GM12801 (cell line): ENCODE results near the gene WDR91.

ENCODE experiments used
- CTCF ChIP-seq: IDR thresholded peaks from one replicate; pipeline ENCODE4 v1.5.1; 2011; ENCODE audit warnings: control low read depth; ENCODE audit not compliant: insufficient read length; ENCODE audit errors: extremely low read depth

WDR91 gene

DNA sequence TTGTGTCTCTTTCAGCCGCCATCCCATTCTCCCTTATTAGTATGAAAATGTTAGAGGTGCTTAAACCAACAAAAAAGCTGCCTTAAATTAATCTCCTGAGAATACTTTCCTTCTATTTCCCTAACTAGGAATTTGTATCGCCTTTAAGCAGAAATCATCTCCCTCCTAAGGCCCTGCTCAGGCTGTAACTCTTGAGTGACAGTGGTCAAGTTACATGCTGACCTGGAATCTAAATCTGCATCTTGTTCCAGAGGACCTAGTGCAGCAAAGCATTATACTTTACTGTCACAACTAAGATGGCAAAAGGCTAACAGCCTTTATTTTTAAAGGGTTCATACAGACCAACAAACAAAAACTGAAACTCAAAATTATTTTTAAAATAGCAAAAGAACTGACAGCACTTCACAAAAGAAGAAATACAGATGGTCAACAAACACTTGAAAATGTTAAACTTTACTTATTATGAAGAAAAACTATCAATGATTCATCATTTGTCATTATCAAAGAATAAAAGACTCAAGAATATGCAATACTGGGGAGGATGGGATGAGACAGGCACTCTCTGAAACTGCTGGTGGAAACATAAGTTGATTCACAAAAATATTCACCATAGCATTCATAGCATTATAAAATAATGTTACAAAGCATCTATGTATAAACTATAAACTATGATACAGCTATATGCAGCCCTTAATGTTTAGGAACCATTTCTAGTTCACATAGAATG lies 51.8 kb downstream of the WDR91 start:
- TF ChIP-seq CTCF: no peak

DNA sequence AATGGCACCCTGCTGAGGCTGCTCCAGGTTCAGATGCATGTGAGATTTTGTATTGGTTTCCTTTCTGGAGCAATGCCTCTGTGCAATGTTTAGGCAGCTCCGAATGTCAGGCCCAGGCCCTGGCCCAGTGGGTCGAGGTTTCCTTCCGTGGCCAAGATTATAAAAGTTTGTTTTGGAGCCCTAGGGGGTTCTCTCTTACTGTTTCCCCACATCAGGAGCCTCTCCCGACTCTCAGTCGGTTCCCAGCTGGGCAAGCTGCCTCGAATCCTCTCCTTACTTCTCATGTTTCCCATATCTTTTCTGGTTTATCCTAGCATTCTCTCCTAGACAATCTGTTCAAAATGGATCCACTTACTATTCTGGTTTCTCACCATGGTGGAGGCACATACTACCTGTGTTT lies 52.5 kb downstream of the WDR91 start:
- TF ChIP-seq CTCF: no peak

DNA sequence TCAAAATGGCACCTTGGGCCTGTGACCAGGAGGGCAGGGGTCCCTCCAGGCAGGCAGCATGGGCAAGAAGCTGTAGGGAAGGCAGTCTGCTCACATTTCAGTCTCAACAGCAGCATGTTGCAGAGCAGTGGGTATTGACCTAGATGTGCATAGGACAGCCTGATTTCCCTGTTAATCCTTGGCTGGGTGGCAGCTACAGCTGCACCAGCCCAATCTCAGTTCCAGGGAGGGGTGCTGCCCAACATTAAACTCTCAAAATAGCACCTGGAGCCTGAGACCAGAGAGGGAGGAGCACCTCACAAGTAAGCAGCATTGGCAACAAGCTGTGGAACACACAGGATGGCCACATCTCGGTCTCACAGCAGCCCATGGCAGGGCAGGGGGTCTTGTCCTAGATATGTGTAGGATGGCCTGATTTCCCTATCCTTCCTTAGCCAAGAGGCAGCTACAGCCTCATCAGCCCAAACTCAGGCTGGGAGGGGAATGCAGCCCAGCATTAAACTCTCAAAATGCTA lies 53.1 kb downstream of the WDR91 start:
- no peak for TF ChIP-seq CTCF

- no peak for TF ChIP-seq CTCF
Measured at GRCh38 chr7:135156290-135156689, 55.0 kb downstream of the WDR91 start.

DNA sequence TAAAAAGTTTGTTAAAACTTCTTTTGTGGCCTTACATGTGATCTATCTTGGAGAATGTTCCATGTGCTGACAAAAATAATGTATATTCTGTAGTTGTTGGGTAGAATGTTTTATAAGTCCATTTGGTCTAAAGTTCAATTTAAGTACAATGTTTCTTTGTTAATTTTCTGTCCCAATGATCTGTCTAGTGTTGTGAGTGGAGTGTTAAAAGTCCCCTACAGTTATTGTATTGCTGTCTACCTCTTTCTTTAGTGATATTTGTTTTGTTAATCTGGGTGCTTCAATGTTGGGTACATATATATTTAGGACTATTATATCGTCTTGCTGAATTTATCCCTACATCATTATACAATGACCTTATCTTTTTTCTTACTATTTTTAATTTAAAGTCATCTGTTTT lies 56.6 kb downstream of the WDR91 start:
- no peak for TF ChIP-seq CTCF

GRCh38 chr7:135152442-135152841 lies 58.9 kb downstream of the WDR91 start:
- no peak for TF ChIP-seq CTCF

- no peak for TF ChIP-seq CTCF
Measured at GRCh38 chr7:135151533-135151932, 59.8 kb downstream of the WDR91 start.
